Measurements from ENCODE around the gene SYT17.
A peak's percentile ranks its signal among the peaks of the same experiment; 100 is the strongest.

DNA sequence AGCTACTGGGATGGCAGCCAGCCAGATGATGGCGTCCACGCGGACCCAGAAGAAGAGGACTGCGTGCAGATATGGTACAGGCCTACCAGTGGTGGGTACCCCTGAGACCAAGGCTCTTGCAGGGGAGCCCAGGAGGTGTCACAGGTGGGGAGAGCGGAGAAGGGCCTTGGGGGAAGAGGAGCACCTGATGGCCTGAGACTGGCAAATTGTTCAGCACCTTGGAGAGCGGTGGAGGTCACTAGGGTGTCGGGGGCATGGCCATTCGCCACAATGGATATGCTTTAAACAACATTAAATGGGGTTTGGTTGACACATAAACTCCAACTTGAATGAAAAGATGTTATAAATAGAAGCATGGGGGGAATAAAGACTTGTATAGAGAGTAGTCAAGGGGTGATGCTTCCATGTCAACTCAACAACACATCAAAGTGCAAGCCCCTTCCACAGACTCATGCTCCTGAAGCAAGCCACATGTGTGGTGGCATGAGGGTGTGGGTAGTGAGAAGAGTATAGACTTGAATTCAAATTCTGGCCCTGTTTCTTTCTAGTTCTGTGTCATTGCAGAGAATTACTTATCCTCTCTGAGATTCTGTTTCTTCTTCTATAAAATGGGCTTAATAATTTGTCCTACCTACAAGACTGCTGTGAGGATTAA is 139.7 kb downstream of the SYT17 start:
- TF ChIP-seq SIN3A (IDR thresholded peaks at IDR 0.05; ENCODE audit: borderline replicate concordance, insufficient read depth, low read length) = no peak
- no peak for TF ChIP-seq TAF1 (IDR thresholded peaks at IDR 0.05; ENCODE audit: borderline replicate concordance, insufficient read depth, low read length)
- peak; percentile 82 to 93 for TF ChIP-seq REST (IDR thresholded peaks at IDR 0.05; ENCODE audit: insufficient read depth in 1 of 2, low read depth in 2 of 2, low read length in 2 of 2)
